HepG2 (cell line): Measurements from ENCODE around the gene LGALS9. TPM values are rescaled to one million over a fixed set of nuclear protein-coding genes. Genes with fewer than 3 reads are reported as not detected.

Experiments used
- GTF3A ChIP-seq: sonication (generic); formaldehyde crosslinking; conservative IDR thresholded peaks from 2 replicates; pipeline ENCODE4 v1.4.0; 2020; ENCODE audit warnings: mild to moderate bottlenecking, missing genetic modification reagents
- NR2F6 ChIP-seq, 2 experiments: IDR thresholded peaks; 2 replicates each; pipeline ENCODE4 v1.6.1; 2016; ENCODE audit warnings: antibody characterized with exemption in 1 of 2, mild to moderate bottlenecking in 1 of 2
- RORA ChIP-seq: sonication (generic); formaldehyde crosslinking; IDR thresholded peaks from 2 replicates; pipeline ENCODE4 v1.5.0; 2020; ENCODE audit warnings: mild to moderate bottlenecking, missing genetic modification reagents, moderate library complexity
- ZSCAN30 ChIP-seq: sonication (generic); formaldehyde crosslinking; IDR thresholded peaks from 2 replicates; pipeline ENCODE4 v1.5.0; 2020; ENCODE audit warnings: mild to moderate bottlenecking, missing genetic modification reagents
- polyA plus RNA-seq, 8 experiments: library from polyadenylated mRNA; depleted of rRNA in 3 of 8; stranded (reverse) in 7 of 8; unstranded in 1 of 8; fragments of >200 nt; fragmentation: Illumina TruSeq in 4 of 8; extraction: Trizol in 4 of 8; gene quantifications; 2 replicates each; pipeline versions ENCODE4 v1.2.1 to v1.2.3, GENCODE V29; 2011 to 2016; ENCODE audit warnings: low read depth in 4 of 8, missing spikeins in 1 of 8, mixed read lengths in 1 of 8; ENCODE audit not compliant: insufficient read depth in 1 of 8
- total RNA-seq, 5 experiments: library from RNA; depleted of rRNA; stranded (reverse); fragments of >200 nt; fragmentation: Illumina TruSeq; extraction: Trizol; gene quantifications; 2 replicates each; pipeline ENCODE4 v1.2.3, GENCODE V29; 2016; ENCODE audit warnings: low read depth in 1 of 5
- TF ChIP-seq, protein P1 (sequence below): IDR thresholded peaks from 2 replicates; pipeline ENCODE4 v1.6.1; 2016; ENCODE audit warnings: low read depth
- TF ChIP-seq, protein P2 (sequence below): sonication (generic); formaldehyde crosslinking; IDR thresholded peaks from 2 replicates; pipeline ENCODE4 v1.4.0; 2020; ENCODE audit warnings: missing genetic modification reagents
- TF ChIP-seq, protein P3 (sequence below): sonication (generic); formaldehyde crosslinking; IDR thresholded peaks from 2 replicates; pipeline ENCODE4 v1.4.0; 2020; ENCODE audit warnings: missing genetic modification reagents, mild to moderate bottlenecking, borderline replicate concordance

Gene LGALS9
- total and polyA plus RNA-seq, 2 of the 13 experiments (the other 11 are each of a cell fraction or from before 2014, with no cell fraction given), result 0.40 to 1.4 TPM

DNA sequence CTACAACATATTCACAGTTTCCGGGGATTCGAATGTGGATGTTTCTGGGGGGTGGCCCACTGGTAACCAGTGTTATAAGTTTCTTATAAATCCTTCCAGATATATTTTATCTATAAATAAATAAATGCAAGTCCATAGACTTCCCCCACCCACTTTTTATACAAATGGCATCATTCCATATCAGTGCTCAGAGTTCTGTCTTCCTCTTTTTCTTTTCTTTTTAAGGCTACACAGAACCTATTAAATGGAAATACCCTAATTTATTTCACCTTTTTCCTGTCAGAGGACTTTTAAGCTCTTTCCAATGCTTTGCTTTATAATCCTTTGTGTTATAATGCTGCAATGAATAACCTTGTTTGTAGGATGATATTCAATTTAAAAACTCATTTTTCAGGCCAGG is 3.8 kb downstream of the LGALS9 start (continued):
- TF ChIP-seq, protein P1, sequence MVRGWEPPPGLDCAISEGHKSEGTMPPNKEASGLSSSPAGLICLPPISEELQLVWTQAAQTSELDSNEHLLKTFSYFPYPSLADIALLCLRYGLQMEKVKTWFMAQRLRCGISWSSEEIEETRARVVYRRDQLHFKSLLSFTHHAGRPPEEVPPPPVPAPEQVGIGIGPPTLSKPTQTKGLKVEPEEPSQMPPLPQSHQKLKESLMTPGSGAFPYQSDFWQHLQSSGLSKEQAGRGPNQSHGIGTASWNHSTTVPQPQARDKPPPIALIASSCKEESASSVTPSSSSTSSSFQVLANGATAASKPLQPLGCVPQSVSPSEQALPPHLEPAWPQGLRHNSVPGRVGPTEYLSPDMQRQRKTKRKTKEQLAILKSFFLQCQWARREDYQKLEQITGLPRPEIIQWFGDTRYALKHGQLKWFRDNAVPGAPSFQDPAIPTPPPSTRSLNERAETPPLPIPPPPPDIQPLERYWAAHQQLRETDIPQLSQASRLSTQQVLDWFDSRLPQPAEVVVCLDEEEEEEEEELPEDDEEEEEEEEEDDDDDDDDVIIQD (CRISPR knock-in tag), result no peak
- TF ChIP-seq NR2F6 (IDR thresholded peaks at IDR 0.05), result no peak
- no peak for TF ChIP-seq NR2F6 (CRISPR knock-in tag; IDR thresholded peaks at IDR 0.05)
- TF ChIP-seq RORA, result no peak
- TF ChIP-seq, protein P2, sequence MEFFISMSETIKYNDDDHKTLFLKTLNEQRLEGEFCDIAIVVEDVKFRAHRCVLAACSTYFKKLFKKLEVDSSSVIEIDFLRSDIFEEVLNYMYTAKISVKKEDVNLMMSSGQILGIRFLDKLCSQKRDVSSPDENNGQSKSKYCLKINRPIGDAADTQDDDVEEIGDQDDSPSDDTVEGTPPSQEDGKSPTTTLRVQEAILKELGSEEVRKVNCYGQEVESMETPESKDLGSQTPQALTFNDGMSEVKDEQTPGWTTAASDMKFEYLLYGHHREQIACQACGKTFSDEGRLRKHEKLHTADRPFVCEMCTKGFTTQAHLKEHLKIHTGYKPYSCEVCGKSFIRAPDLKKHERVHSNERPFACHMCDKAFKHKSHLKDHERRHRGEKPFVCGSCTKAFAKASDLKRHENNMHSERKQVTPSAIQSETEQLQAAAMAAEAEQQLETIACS (CRISPR knock-in tag), result no peak
- TF ChIP-seq, protein P3, sequence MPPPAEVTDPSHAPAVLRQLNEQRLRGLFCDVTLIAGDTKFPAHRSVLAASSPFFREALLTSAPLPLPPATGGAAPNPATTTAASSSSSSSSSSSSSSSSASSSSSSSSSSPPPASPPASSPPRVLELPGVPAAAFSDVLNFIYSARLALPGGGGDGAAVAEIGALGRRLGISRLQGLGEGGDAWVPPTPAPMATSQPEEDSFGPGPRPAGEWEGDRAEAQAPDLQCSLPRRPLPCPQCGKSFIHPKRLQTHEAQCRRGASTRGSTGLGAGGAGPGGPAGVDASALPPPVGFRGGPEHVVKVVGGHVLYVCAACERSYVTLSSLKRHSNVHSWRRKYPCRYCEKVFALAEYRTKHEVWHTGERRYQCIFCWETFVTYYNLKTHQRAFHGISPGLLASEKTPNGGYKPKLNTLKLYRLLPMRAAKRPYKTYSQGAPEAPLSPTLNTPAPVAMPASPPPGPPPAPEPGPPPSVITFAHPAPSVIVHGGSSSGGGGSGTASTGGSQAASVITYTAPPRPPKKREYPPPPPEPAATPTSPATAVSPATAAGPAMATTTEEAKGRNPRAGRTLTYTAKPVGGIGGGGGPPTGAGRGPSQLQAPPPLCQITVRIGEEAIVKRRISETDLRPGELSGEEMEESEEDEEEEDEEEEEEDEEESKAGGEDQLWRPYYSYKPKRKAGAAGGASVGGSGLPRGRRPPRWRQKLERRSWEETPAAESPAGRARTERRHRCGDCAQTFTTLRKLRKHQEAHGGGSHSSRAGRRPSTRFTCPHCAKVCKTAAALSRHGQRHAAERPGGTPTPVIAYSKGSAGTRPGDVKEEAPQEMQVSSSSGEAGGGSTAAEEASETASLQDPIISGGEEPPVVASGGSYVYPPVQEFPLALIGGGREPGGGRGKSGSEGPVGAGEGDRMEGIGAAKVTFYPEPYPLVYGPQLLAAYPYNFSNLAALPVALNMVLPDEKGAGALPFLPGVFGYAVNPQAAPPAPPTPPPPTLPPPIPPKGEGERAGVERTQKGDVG, result no peak
- no peak for TF ChIP-seq GTF3A (CRISPR knock-in tag)
- no peak for TF ChIP-seq ZSCAN30
